Colonic mucosa (tissue), 4 donors: ENCODE results near the gene EPGN. TPM values are rescaled to one million over a fixed set of nuclear protein-coding genes. Genes with fewer than 3 reads are reported as not detected.

Source experiments
- DNase-seq: peaks from one replicate; pipeline ENCODE4 v3.0.0-alpha.2; 2020
- H3K27ac ChIP-seq: fragments of 200-600 bp; one replicate; pipeline ENCODE4 v1.8.0; 2021
- H3K27me3 ChIP-seq: fragments of 200-600 bp; one replicate; pipeline ENCODE4 v1.8.0; 2021
- H3K36me3 ChIP-seq: fragments of 200-600 bp; one replicate; pipeline ENCODE4 v1.8.0; 2021
- H3K4me1 ChIP-seq: fragments of 200-600 bp; one replicate; pipeline ENCODE4 v1.8.0; 2021; ENCODE audit warnings: mild to moderate bottlenecking
- H3K4me3 ChIP-seq: fragments of 200-600 bp; one replicate; pipeline ENCODE4 v1.8.0; 2021
- H3K9ac ChIP-seq, 2 donors: one replicate each; pipeline ENCODE4 v1.7.0; 2013; ENCODE audit warnings: control low read depth in 2 of 2, low read depth in 2 of 2, low read length in 2 of 2
- H3K9me3 ChIP-seq: fragments of 200-600 bp; one replicate; pipeline ENCODE4 v1.8.0; 2021
- intact Hi-C: fragments of 100-400 bp; cut with DNase I; formaldehyde crosslinking; loops from one replicate; pipeline ENCODE4 v1.14.1; 2022
- total RNA-seq, 2 donors: library from RNA; stranded (reverse); fragmentation: NEBNext Ultra II Directional in 1 of 2; extraction: Animal tissue kit (Norgen Biotek cat#: 25700) in 1 of 2; gene quantifications; one replicate each; pipeline ENCODE4 v1.2.1, GENCODE V29; 2021
- TF ChIP-seq, protein P1 (sequence below): fragments of 200-600 bp; IDR thresholded peaks from one replicate; pipeline ENCODE4 v1.8.0; 2022; ENCODE audit warnings: antibody characterized with exemption, mild to moderate bottlenecking
- donor health status: healthy.
- donor health status: DM: no; HTN: no; CAD: no.
- donor health status: DM: no; HTN: no; CAD: no.

Gene EPGN
- total RNA-seq, 2 donors from 2014 or later: not detected

DNA sequence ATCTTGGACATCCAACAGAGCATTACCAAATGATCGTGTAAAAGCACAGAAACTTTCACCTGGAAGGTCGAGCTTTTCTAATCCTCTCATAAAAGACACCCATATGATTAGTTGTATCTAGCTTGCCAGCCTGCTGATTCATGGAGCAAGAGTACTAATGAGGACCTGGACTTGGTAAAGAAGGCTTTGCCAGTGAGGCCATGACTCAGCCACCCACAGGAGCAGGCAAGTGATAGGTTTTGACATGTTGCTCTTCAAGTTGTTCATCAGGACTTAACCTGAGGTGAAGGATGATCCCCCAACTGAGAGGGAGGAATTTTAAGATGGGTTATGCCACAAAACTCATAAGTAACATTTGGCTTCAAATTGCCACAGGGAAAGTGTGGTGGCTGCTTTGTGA lies 24.7 kb upstream of the EPGN start:
- no peaks in the 10 kb centered on the region for H3K27me3 ChIP-seq
- no peak overlapping the region for H3K9ac ChIP-seq
- TF ChIP-seq, protein P1, sequence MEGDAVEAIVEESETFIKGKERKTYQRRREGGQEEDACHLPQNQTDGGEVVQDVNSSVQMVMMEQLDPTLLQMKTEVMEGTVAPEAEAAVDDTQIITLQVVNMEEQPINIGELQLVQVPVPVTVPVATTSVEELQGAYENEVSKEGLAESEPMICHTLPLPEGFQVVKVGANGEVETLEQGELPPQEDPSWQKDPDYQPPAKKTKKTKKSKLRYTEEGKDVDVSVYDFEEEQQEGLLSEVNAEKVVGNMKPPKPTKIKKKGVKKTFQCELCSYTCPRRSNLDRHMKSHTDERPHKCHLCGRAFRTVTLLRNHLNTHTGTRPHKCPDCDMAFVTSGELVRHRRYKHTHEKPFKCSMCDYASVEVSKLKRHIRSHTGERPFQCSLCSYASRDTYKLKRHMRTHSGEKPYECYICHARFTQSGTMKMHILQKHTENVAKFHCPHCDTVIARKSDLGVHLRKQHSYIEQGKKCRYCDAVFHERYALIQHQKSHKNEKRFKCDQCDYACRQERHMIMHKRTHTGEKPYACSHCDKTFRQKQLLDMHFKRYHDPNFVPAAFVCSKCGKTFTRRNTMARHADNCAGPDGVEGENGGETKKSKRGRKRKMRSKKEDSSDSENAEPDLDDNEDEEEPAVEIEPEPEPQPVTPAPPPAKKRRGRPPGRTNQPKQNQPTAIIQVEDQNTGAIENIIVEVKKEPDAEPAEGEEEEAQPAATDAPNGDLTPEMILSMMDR: no peak
- no peaks in the 10 kb centered on the region for H3K9me3 ChIP-seq
- no peaks in the 10 kb centered on the region for H3K36me3 ChIP-seq
- intact Hi-C loops: no loop called here
- DNase-seq: no peak
- H3K4me1 ChIP-seq: no peaks in the 10 kb centered on the region
- no peak overlapping the region for H3K27ac ChIP-seq
- no peak overlapping the region for H3K4me3 ChIP-seq

DNA sequence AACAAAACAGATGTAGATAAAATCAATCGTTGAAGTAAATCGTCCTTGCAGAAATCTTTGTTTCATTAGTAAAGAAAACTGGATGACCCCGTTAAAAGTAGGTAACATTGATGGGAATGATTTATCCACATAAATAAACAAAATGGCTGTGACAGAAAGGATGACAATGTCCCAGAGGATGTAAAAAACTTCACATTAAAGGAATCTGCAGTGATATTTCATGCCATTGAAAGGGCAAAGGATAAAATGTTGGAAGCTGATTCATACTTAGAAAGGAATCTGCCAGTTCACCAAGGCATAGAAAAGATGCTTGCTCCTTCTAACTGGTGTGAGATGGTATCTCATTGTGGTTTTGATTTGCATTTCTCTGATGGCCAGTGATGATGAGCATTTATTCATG lies 24.2 kb upstream of the EPGN start:
- Histone ChIP-seq H3K9me3 (no peaks in the 10 kb centered on the region), H3K36me3 (no peaks in the 10 kb centered on the region), H3K9ac (no peak overlapping the region), H3K27me3 (no peaks in the 10 kb centered on the region), H3K4me1 (no peaks in the 10 kb centered on the region), H3K27ac (no peak overlapping the region), H3K4me3 (no peak overlapping the region)
- intact Hi-C loops: no loop called here
- no peak for DNase-seq
- TF ChIP-seq, protein P1: no peak

DNA sequence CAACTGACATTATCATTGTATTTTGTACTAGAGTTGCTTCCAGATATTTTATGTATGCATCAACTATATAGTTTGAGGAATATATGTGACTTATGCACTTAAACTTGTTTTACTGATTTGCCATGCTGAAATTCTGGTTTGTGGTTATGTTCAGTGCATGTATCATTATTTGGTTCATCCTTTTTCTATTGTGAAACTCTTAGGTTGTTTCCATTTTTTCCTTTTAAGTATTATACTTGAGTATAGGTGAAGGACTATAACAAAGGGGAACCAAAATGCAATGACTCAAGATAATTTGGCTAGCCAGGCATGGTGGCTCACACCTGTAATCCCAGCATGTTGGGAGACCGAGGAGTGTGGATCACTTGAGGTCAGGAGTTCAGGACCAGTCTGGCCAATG lies 21.1 kb upstream of the EPGN start:
- no peak overlapping the region for H3K9ac ChIP-seq
- no peaks in the 10 kb centered on the region for H3K9me3 ChIP-seq
- H3K4me3 ChIP-seq: no peak overlapping the region
- TF ChIP-seq, protein P1: no peak
- H3K27me3 ChIP-seq: no peaks in the 10 kb centered on the region
- no peak overlapping the region for H3K27ac ChIP-seq
- H3K36me3 ChIP-seq: no peaks in the 10 kb centered on the region
- intact Hi-C loops: no loop called here
- no peaks in the 10 kb centered on the region for H3K4me1 ChIP-seq
- DNase-seq: no peak

DNA sequence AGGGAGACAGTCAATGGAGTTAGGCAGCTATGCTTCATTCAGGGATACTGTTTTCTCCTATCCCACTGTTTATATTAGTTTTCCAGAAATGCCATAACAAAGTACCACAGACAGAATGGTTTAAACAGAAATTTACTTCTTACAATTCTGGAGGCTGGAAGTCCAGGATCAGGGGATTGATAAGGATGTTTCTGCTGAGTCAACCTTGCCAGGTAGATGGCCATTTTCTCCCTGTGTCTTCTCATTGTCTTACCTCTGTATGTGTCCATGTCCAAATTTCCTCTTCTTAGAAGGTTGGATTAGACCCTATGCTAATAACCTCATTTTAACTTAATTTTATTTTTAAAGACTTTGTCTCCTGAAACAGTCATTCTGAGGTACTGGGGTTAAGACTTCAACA lies 20.5 kb upstream of the EPGN start:
- Histone ChIP-seq H3K9me3 (no peaks in the 10 kb centered on the region), H3K4me3 (no peak overlapping the region), H3K9ac (no peak overlapping the region), H3K4me1 (no peaks in the 10 kb centered on the region), H3K27me3 (no peaks in the 10 kb centered on the region), H3K27ac (no peak overlapping the region), H3K36me3 (no peaks in the 10 kb centered on the region)
- TF ChIP-seq, protein P1: no peak
- DNase-seq: no peak
- intact Hi-C loops: no loop called here

DNA sequence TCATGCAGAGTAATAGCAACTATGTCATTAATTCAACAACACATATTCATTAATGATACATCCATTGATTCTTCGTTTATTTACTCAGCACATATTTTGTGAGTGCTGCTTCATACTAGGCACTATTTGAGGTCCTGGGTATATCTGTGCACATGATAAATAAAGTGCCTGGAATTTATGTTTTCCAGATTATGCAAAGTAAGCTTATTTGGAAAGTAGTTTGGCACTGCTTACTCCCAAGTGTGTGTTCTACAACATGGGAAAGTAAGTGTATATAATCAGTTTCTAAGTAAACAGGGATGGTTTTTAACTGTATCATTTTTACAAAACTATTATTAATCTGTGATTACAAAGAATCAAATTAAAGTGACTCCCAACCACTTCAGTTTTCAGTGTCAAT lies 16.8 kb upstream of the EPGN start:
- TF ChIP-seq, protein P1: no peak
- no peak overlapping the region for H3K4me3 ChIP-seq
- no peaks in the 10 kb centered on the region for H3K9me3 ChIP-seq
- H3K4me1 ChIP-seq: no peaks in the 10 kb centered on the region
- no peak overlapping the region for H3K9ac ChIP-seq
- DNase-seq: no peak
- H3K27me3 ChIP-seq: no peaks in the 10 kb centered on the region
- no peaks in the 10 kb centered on the region for H3K36me3 ChIP-seq
- intact Hi-C loops: no loop called here
- no peak overlapping the region for H3K27ac ChIP-seq
